GM18498 (cell line): ENCODE measurements around the gene CIDEC.

Experiments
- ATAC-seq: cut with Tn5 transposase; IDR thresholded peaks from one replicate; pipeline ENCODE4 v1.9.1; 2021; ENCODE audit warnings: mild to moderate bottlenecking, moderate library complexity; ENCODE audit not compliant: unreplicated experiment

The CIDEC gene

GRCh38 chr3:9879830-9880549 lies at the start of gene CIDEC:
CIDEC (minus strand) TSS chr3:9880253; CDS start chr3:9878486, 1,767 bp downstream.
- ATAC-seq, result no peak

- ATAC-seq, result no peak
These were observed 48.1 kb upstream of the CIDEC start for GRCh38 chr3:9928158-9928557.

GRCh38 chr3:9918261-9919038 lies 38.4 kb upstream of the CIDEC start:
- no peak for ATAC-seq

DNA sequence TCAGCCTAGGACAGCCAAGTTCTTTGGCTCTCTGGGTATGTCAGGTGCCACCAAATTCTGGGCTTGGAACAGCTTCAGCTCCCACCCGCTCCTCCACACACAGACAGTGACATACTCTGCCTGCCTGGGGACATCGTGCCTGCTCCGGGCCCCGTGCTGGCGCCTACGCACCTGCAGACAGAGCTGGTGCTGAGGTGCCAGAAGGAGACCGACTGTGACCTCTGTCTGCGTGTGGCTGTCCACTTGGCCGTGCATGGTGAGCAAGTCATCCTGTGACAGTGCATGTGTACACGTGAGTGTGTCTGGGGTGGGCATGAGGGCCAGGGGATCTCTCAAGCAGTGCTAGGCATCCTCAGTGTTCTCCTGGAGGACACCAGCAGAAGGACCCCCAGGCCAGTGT lies 37.8 kb upstream of the CIDEC start:
- no peak for ATAC-seq

DNA sequence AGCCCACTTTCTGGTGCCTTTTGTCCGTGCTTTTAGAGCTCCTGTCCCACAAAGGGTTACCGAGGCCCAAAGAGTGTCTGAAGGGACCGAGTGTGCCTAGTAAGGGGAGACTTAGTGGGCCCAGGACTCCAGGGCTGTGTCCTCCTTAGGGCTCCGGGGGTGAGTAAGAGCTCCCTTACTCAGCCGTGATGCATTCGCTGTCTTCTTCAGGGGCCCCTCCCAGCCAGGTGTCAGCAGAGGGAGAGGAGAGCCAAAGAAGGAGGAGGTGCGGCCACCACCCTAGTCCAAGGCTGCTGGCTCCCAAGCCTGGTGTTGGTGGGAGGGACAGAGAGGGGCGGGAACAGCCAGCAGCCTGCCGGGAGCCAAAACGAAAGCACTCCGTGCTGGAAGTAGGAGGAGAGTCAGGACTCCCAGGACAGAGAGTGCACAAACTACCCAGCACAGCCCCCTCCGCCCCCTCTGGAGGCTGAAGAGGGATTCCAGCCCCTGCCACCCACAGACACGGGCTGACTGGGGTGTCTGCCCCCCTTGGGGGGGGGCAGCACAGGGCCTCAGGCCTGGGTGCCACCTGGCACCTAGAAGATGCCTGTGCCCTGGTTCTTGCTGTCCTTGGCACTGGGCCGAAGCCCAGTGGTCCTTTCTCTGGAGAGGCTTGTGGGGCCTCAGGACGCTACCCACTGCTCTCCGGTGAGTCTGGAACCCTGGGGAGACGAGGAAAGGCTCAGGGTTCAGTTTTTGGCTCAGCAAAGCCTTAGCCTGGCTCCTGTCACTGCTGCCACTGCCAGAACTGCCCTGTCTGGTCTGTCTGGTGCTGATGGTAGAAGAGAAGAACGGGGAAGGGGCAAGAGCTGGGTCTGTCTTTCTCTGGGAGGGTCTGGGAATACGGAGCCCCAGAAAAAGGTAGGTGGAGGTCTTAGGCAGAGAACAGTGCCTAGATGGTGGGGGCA lies 37.0 kb upstream of the CIDEC start, which contains the start of gene IL17RC:
Gene IL17RC (plus strand): TSS at position 365 of the 947 bp plus-strand sequence. CDS start 218 bp downstream, at position 583.
- no peak for ATAC-seq

DNA sequence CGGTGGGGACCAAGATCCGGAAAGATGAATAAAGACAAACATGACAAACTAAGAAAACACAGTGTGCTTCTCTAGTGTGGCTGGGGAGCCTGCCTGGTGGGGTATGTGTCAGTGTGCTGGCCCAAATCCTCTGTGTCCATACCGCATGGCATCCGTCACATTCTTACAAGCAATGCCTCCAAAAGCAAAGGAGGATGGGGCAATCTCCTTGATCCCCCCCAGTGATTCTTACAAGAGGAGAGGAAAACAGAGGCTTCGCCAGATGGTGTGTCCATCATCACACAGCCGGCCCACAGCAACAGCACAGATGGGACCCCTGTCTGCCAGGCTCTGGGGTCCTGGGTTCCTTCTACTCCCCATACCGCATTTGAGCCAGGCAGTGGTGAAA lies 36.3 kb upstream of the CIDEC start:
- ATAC-seq, result no peak

DNA sequence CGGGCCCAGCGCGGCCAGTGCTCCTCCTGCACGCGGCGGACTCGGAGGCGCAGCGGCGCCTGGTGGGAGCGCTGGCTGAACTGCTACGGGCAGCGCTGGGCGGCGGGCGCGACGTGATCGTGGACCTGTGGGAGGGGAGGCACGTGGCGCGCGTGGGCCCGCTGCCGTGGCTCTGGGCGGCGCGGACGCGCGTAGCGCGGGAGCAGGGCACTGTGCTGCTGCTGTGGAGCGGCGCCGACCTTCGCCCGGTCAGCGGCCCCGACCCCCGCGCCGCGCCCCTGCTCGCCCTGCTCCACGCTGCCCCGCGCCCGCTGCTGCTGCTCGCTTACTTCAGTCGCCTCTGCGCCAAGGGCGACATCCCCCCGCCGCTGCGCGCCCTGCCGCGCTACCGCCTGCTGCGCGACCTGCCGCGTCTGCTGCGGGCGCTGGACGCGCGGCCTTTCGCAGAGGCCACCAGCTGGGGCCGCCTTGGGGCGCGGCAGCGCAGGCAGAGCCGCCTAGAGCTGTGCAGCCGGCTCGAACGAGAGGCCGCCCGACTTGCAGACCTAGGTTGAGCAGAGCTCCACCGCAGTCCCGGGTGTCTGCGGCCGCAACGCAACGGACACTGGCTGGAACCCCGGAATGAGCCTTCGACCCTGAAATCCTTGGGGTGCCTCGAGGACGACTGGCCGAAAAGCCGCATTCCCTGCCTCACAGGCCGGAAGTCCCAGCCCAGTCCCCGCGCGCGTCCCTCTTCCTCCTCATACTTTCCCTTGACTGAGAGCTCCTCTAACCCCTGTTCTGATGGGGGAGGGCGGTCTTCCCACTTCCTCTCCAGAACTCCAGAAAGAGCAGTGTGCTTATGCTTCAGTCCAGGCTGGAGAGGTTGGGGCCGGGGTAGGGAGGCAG lies 35.4 kb upstream of the CIDEC start:
- ATAC-seq, result peak; percentile 51

- ATAC-seq, result no peak
These were observed 34.7 kb upstream of the CIDEC start for GRCh38 chr3:9914559-9915253.

GRCh38 chr3:9914011-9914410 lies 34.0 kb upstream of the CIDEC start:
- no peak for ATAC-seq

DNA sequence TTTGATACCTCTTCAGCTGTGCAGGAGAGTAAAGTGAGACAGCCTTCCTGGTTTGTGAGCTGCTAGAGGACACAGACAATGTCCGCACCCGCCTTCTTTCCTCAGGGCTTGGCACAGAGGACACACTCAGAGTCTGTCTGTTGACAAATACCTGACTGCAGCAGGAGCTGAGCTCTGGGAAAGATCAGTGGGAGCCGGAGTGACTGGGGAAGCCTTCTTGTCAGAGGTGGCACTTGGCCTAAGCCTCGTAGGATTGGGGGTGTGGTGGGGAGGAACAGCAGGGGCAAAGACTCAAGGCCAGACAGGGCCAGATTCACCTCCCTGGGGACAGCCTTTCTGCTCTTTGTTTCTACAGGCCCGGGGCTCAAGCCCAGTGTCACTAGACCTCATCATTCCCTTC lies 33.5 kb upstream of the CIDEC start:
- ATAC-seq, result no peak

DNA sequence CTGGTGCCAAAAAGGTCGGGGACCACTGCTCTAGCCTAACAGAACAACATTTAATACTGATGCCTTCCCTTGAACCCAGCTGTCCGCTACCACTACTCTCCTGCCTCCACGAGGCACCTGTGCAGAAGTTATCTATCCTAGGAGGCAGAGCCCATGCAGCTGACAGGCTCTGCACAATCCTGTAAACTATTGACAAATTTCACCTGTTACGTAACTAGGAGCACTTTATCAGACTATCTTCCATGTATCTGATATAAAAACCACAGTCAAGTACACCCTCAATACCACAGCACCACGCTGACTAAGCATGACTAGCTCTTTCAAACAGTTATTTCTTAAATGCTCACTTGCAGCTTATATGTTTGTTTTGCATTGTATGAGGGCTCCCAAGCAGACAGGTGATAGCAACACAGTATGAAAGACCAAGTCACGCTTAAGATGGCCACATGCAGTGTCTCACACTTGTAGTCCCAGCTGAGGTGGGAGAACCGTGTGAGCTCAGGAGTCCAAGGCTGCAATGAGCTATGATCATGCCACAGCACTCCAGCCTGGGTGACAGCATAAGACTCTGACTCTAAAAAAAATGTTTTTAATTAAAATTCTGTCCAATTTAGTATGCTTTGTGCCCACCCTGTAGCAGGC lies 32.4 kb upstream of the CIDEC start:
- no peak for ATAC-seq

DNA sequence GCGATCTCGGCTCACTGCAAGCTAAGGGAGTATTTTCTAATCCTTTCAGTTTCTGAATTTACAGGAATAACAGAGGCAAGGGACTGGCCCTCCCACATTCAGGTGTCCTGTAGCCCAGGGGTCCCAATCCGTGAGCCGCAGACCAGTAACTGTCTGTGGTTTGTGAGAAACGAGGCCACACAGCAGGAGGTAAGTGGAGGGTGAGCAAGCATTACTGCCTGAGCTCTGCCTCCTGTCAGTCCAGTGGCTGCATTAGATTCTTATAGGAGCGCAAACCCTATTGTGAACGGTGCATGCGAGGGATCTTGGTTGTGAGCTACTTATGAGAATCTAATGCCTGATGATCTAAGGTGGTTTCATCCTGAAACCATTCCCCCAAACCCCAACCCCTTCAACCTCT lies 31.8 kb upstream of the CIDEC start:
- no peak for ATAC-seq

DNA sequence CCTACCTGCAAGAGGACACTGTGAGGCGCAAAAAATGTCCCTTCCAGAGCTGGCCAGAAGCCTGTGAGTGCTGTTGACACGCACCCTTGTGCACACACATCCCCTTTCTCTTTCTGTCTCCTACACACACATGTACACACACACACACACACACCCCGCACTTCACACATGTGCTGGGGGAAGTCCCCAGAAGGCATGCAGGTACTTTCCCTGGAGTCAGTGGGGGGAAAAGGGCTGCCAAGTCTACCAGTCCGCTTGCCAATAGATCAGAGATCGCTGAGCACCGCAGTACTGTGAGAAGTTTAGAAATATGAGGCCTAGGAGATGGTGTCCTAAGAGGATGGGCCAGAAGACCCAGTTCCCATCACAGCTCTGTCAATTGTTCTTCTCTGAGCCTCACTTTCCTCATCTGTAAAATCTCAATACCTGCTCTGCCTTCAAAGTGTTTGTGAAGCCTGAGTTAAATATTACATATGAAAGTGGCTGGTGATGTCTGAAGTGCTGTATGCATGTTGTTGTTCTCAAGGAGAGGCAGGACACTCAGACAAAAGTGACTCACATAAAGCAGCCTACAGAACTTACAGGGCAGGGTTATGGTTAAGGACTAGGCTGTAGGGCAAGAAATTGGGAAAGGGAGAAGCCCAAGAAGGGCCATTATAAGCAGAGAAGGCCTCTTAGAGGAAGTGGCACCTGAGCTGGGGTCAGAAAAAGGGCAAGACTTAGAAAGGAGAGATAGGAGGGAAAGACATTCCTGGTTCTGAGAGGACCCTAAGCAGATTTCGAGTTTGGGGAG lies 29.4 kb upstream of the CIDEC start:
- no peak for ATAC-seq

DNA sequence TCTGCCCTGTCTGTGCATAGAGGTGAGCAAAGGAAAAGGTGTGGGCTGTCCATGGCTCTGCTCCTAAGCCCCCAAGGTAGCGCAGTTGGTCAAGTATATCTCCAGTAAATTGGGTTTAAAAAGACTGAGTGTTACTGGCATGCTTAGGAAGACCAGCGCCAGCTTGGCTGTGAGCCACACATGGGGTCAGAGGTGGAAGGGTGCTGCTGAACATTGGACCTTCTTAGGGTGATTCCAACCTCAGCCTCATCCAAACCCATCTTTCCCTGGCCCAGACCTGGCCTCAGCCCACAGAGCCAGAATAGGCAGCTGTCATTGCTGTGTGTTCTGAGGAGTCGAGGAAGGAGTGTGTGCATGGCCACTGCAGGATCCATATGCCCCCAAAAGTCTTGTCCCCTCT lies 28.2 kb upstream of the CIDEC start:
- ATAC-seq, result no peak

- ATAC-seq, result no peak
These were observed 26.4 kb upstream of the CIDEC start for GRCh38 chr3:9906480-9906879.

- ATAC-seq, result no peak
These were observed 23.9 kb upstream of the CIDEC start for GRCh38 chr3:9903904-9904303.

- no peak for ATAC-seq
These were observed 23.2 kb upstream of the CIDEC start for GRCh38 chr3:9903238-9903624.
